Prostate gland (tissue), 2 donors: ENCODE data around the gene LHFPL3.

Experiments used
- POLR2AphosphoS5 ChIP-seq: sonication (generic); formaldehyde crosslinking; IDR thresholded peaks from one replicate; pipeline ENCODE4 v1.6.1; 2017; ENCODE audit warnings: antibody characterized with exemption
- TF ChIP-seq, protein P1 (sequence below), 4 experiments: fragments of 200-600 bp in 2 of 4; fragments of 450-650 bp in 2 of 4; sonication (generic) in 2 of 4; IDR thresholded peaks; 1 replicate in 3 of 4; 2 replicates in 1 of 4; pipeline ENCODE4 v1.5.1; 2016 to 2019; ENCODE audit warnings: antibody characterized with exemption in 4 of 4, mild to moderate bottlenecking in 2 of 4, moderate library complexity in 2 of 4

DNA sequence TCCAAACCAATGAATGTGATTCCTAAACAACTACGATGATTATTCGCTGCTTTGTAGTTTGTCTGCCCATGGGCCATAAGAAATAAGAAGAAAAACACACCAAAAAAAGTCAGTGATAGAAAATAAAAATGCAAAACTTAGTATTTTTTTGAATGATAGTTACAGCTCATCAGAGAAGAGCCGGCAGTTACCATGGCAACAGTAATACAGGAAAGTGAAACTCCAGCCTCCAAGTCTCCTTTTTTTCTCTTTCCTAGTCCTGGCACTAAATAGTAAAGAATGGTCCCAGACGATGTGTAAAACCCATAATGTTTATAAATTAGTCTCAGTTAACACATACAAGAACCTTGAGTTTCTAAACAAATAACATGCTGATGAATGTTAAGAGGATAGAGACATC is 21.6 kb upstream of the LHFPL3 start:
- TF ChIP-seq, protein P1, sequence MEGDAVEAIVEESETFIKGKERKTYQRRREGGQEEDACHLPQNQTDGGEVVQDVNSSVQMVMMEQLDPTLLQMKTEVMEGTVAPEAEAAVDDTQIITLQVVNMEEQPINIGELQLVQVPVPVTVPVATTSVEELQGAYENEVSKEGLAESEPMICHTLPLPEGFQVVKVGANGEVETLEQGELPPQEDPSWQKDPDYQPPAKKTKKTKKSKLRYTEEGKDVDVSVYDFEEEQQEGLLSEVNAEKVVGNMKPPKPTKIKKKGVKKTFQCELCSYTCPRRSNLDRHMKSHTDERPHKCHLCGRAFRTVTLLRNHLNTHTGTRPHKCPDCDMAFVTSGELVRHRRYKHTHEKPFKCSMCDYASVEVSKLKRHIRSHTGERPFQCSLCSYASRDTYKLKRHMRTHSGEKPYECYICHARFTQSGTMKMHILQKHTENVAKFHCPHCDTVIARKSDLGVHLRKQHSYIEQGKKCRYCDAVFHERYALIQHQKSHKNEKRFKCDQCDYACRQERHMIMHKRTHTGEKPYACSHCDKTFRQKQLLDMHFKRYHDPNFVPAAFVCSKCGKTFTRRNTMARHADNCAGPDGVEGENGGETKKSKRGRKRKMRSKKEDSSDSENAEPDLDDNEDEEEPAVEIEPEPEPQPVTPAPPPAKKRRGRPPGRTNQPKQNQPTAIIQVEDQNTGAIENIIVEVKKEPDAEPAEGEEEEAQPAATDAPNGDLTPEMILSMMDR (IDR thresholded peaks at IDR 0.05): no peak
- TF ChIP-seq POLR2AphosphoS5: no peak
